ENCODE results near the gene ZNF678.

- TF ChIP-seq EZH2 (IDR thresholded peaks at IDR 0.05; ENCODE audit: insufficient read depth, poor library complexity, severe bottlenecking) (no peak), EZH2phosphoT487 (IDR thresholded peaks at IDR 0.05; ENCODE audit: insufficient read depth, low read depth) (no peak)
Observed at GRCh38 chr1:227562933-227563323, 428 bp upstream of the ZNF678 start.

Data from GM23248 (cell line).